GM23338 (cell line): ENCODE measurements around the gene RIOK3. TPM values are rescaled to one million over a fixed set of nuclear protein-coding genes. Genes with fewer than 3 reads are reported as not detected.

Experiments
- ATAC-seq: fragments of 200-7000 bp; cut with Tn5 transposase; 3 replicates; pipeline ENCODE4 v1.9.1; 2020
- DNase-seq: peaks from one replicate; pipeline ENCODE4 v3.0.0-alpha.2; 2015; ENCODE audit warnings: low spot score
- H2AFZ ChIP-seq: fragments of 200-600 bp; sonication (generic); 2 replicates; pipeline ENCODE4 v1.8.0; 2016; ENCODE audit warnings: antibody characterized with exemption, mild to moderate bottlenecking, moderate library complexity
- H3F3A ChIP-seq: fragments of 200-600 bp; sonication (generic); replicated peaks from 2 replicates; pipeline ENCODE4 v1.8.0; 2017; ENCODE audit warnings: antibody characterized with exemption, mixed run types, low read depth
- H3K27ac ChIP-seq: fragments of 200-600 bp; sonication (generic); 2 replicates; pipeline ENCODE4 v1.6.1; 2016; ENCODE audit warnings: low read depth
- H3K27me3 ChIP-seq: fragments of 200-600 bp; sonication (generic); 2 replicates; pipeline ENCODE4 v1.8.0; 2016; ENCODE audit warnings: mild to moderate bottlenecking, mixed run types, moderate library complexity; ENCODE audit not compliant: insufficient read depth
- H3K36me3 ChIP-seq: fragments of 200-600 bp; sonication (generic); 2 replicates; pipeline ENCODE4 v1.8.0; 2016; ENCODE audit warnings: mild to moderate bottlenecking; ENCODE audit not compliant: insufficient read depth
- H3K4me1 ChIP-seq: fragments of 200-600 bp; sonication (generic); 2 replicates; pipeline ENCODE4 v1.8.0; 2016; ENCODE audit warnings: mild to moderate bottlenecking, moderate library complexity; ENCODE audit not compliant: insufficient read depth
- H3K4me2 ChIP-seq: fragments of 200-600 bp; sonication (generic); 2 replicates; pipeline ENCODE4 v1.7.1; 2017; ENCODE audit warnings: mixed run types
- H3K4me3 ChIP-seq: fragments of 200-600 bp; sonication (generic); 2 replicates; pipeline ENCODE4 v1.6.1; 2016; ENCODE audit warnings: mixed run types
- H3K79me2 ChIP-seq: fragments of 200-600 bp; sonication (generic); replicated peaks from 2 replicates; pipeline ENCODE4 v1.8.0; 2017; ENCODE audit warnings: mild to moderate bottlenecking; ENCODE audit not compliant: insufficient read depth
- H3K9me2 ChIP-seq: fragments of 200-600 bp; sonication (generic); 2 replicates; pipeline ENCODE4 v1.8.0; 2017; ENCODE audit not compliant: insufficient read depth
- H4K20me1 ChIP-seq: fragments of 200-600 bp; sonication (generic); replicated peaks from 2 replicates; pipeline ENCODE4 v1.8.0; 2017; ENCODE audit warnings: mild to moderate bottlenecking; ENCODE audit not compliant: insufficient read depth
- H3K27ac Mint-ChIP-seq: 2 replicates; pipeline ENCODE4 v1.8.0; 2020; ENCODE audit warnings: inconsistent platforms, mild to moderate bottlenecking, moderate library complexity, mixed read lengths
- H3K27me3 Mint-ChIP-seq: 3 replicates; pipeline ENCODE4 v1.8.0; 2022; ENCODE audit warnings: low read depth, mild to moderate bottlenecking, moderate library complexity, mixed read lengths, inconsistent platforms; ENCODE audit not compliant: insufficient read depth, poor library complexity
- H3K36me3 Mint-ChIP-seq: 3 replicates; pipeline ENCODE4 v1.8.0; 2021; ENCODE audit warnings: low read depth, mild to moderate bottlenecking, inconsistent platforms, moderate library complexity, mixed read lengths
- H3K4me1 Mint-ChIP-seq: 3 replicates; pipeline ENCODE4 v1.8.0; 2020; ENCODE audit warnings: mild to moderate bottlenecking, inconsistent platforms, mixed read lengths
- H3K4me3 Mint-ChIP-seq: 3 replicates; pipeline ENCODE4 v1.8.0; 2021; ENCODE audit warnings: moderate library complexity, mild to moderate bottlenecking, inconsistent platforms, mixed read lengths
- H3K9me3 Mint-ChIP-seq: 3 replicates; pipeline ENCODE4 v1.8.0; 2020; ENCODE audit warnings: moderate library complexity, mild to moderate bottlenecking, inconsistent platforms, mixed read lengths
- CREB1 ChIP-seq: fragments of 250-450 bp; sonication (Bioruptor Pico); IDR thresholded peaks from 2 replicates; pipeline ENCODE4 v1.5.0; 2020; ENCODE audit warnings: low read depth, mild to moderate bottlenecking, moderate library complexity
- CTCF ChIP-seq, 2 experiments: fragments of 200-600 bp in 1 of 2; sonication (generic) in 1 of 2; conservative IDR thresholded peaks; 2 replicates each; pipeline versions ENCODE4 v1.5.1 to v1.6.1; 2016 to 2017; ENCODE audit warnings: antibody characterized with exemption in 2 of 2, low read depth in 2 of 2, mild to moderate bottlenecking in 2 of 2, moderate library complexity in 1 of 2
- ETS1 ChIP-seq: IDR thresholded peaks from 2 replicates; pipeline ENCODE4 v1.6.1; 2016; ENCODE audit warnings: antibody characterized with exemption
- EZH2 ChIP-seq: fragments of 200-600 bp; sonication (generic); IDR thresholded peaks from one replicate; pipeline ENCODE4 v1.8.0; 2017; ENCODE audit warnings: antibody characterized with exemption, mild to moderate bottlenecking, low read depth; ENCODE audit not compliant: unreplicated experiment
- EZH2phosphoT487 ChIP-seq: fragments of 200-600 bp; sonication (generic); IDR thresholded peaks from one replicate; pipeline ENCODE4 v1.8.1; 2018; ENCODE audit warnings: antibody characterized with exemption; ENCODE audit not compliant: unreplicated experiment
- JUNB ChIP-seq: IDR thresholded peaks from one replicate; pipeline ENCODE4 v1.6.1; 2016; ENCODE audit warnings: antibody characterized with exemption; ENCODE audit not compliant: unreplicated experiment
- STAT1 ChIP-seq: IDR thresholded peaks from one replicate; pipeline ENCODE4 v1.6.1; 2016; ENCODE audit warnings: antibody characterized with exemption; ENCODE audit not compliant: unreplicated experiment
- ZNF114 ChIP-seq: fragments of 250-450 bp; sonication (Bioruptor Pico); IDR thresholded peaks from 2 replicates; pipeline ENCODE4 v1.5.0; 2020; ENCODE audit warnings: mild to moderate bottlenecking, moderate library complexity
- ZNF331 ChIP-seq: fragments of 250-450 bp; sonication (Bioruptor Pico); IDR thresholded peaks from 2 replicates; pipeline ENCODE4 v1.5.0; 2020; ENCODE audit warnings: low read depth, mild to moderate bottlenecking, moderate library complexity
- polyA plus RNA-seq: library from polyadenylated mRNA; unstranded; fragments of >200 nt; fragmentation: Nextera tagmentation; extraction: Ambion mirVana; gene quantifications from 2 replicates; pipeline ENCODE4 v1.2.1, GENCODE V29; 2016
- total RNA-seq: library from RNA; depleted of rRNA; stranded (reverse); fragments of >200 nt; shearing (Covaris generic); gene quantifications from 2 replicates; pipeline ENCODE4 v1.2.3, GENCODE V29; 2014
- TF ChIP-seq, protein P1 (sequence below): IDR thresholded peaks from one replicate; pipeline ENCODE4 v1.6.1; 2018; ENCODE audit warnings: antibody characterized with exemption; ENCODE audit not compliant: unreplicated experiment

The RIOK3 gene
- total and polyA plus RNA-seq, 2 experiments from 2014 or later, result 20.8 to 22.1 TPM

- no peaks in the 10 kb centered on the region for H3K4me1 Mint-ChIP-seq
- no peaks in the 10 kb centered on the region for H3K36me3 Mint-ChIP-seq
- H3K4me1 ChIP-seq, result no peaks in the 10 kb centered on the region
- no peak for DNase-seq
- H2AFZ ChIP-seq, result peak overlapping the region; percentile 59; the same call in 1 of the 2 replicates
- no peaks in the 10 kb centered on the region for H3K36me3 ChIP-seq
- H3K27ac Mint-ChIP-seq, result no peak overlapping the region
- H3K27me3 ChIP-seq, result no peaks in the 10 kb centered on the region
- no peak overlapping the region for H3K4me2 ChIP-seq
- no peaks in the 10 kb centered on the region for H3K79me2 ChIP-seq
- TF ChIP-seq EZH2phosphoT487 (no peak), CREB1 (CRISPR knock-in tag) (no peak), STAT1 (no peak), ZNF331 (CRISPR knock-in tag) (no peak), JUNB (no peak), ZNF114 (CRISPR knock-in tag) (no peak), EZH2 (no peak), ETS1 (no peak), CTCF (conservative IDR thresholded peaks at IDR 0.05; ENCODE audit: low read depth in 2 of 2) (no peak)
- TF ChIP-seq, protein P1, sequence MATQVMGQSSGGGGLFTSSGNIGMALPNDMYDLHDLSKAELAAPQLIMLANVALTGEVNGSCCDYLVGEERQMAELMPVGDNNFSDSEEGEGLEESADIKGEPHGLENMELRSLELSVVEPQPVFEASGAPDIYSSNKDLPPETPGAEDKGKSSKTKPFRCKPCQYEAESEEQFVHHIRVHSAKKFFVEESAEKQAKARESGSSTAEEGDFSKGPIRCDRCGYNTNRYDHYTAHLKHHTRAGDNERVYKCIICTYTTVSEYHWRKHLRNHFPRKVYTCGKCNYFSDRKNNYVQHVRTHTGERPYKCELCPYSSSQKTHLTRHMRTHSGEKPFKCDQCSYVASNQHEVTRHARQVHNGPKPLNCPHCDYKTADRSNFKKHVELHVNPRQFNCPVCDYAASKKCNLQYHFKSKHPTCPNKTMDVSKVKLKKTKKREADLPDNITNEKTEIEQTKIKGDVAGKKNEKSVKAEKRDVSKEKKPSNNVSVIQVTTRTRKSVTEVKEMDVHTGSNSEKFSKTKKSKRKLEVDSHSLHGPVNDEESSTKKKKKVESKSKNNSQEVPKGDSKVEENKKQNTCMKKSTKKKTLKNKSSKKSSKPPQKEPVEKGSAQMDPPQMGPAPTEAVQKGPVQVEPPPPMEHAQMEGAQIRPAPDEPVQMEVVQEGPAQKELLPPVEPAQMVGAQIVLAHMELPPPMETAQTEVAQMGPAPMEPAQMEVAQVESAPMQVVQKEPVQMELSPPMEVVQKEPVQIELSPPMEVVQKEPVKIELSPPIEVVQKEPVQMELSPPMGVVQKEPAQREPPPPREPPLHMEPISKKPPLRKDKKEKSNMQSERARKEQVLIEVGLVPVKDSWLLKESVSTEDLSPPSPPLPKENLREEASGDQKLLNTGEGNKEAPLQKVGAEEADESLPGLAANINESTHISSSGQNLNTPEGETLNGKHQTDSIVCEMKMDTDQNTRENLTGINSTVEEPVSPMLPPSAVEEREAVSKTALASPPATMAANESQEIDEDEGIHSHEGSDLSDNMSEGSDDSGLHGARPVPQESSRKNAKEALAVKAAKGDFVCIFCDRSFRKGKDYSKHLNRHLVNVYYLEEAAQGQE, result no peak
- no peak for ATAC-seq
- no peaks in the 10 kb centered on the region for H3K9me2 ChIP-seq
- H3K27me3 Mint-ChIP-seq, result peaks cover 6% of the 10 kb centered on the region
- no peaks in the 10 kb centered on the region for H3F3A ChIP-seq
- H4K20me1 ChIP-seq, result no peaks in the 10 kb centered on the region
- no peak overlapping the region for H3K27ac ChIP-seq
- no peak overlapping the region for H3K4me3 Mint-ChIP-seq
- no peak overlapping the region for H3K4me3 ChIP-seq
- no peaks in the 10 kb centered on the region; the same call in 2 of the 3 replicates for H3K9me3 Mint-ChIP-seq
Measured at GRCh38 chr18:23495723-23496440, 42.8 kb downstream of the RIOK3 start.
